GM21367 (cell line): ENCODE results near the gene BCL10.

Experiments
- ATAC-seq: cut with Tn5 transposase; IDR thresholded peaks from one replicate; pipeline ENCODE4 v1.9.1; 2021; ENCODE audit not compliant: unreplicated experiment

BCL10 gene

GRCh38 chr1:85224734-85225623, 51.5 kb downstream of the BCL10 start:
- ATAC-seq, result no peak

DNA sequence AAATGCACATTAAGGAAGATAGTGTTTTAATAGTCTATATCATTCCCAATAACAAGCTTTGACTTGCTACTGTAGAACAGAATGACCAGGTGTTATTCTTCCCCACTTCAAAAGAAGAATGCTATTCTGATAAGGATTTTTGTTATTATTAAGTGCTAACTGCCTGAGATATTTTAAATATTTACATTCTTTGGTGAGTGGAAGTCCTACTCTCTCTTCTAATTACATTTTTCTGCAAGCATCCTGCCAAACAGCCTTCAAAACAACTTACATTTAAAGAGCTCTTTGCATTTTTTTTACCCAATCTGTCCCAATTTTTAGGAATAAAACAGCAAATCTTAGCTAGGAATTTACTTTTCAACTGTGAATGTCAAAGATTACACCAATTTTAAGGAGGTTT, 52.1 kb downstream of the BCL10 start:
- ATAC-seq, result no peak

GRCh38 chr1:85223334-85223733, 53.1 kb downstream of the BCL10 start:
- ATAC-seq, result no peak

DNA sequence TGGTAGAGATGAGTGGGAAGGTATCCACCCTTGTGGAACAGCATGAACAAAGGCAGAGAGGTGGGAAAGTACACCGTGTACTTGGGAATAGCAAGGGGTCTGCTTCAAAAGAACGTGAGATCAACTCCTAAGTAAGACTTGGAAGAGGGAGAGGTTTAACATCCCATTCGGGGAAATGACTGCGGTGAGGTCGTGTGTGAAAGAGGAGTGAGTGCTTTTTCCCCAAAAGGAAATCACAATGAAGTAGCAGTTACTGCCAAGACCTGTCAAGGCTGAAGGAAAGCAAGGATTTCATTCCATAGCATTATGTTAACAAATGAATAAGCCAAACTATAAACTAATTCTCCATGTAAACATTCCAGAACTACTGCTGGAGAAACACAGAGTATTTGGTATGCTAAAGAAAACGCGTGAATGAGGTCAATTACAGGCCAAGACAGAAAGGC, 55.7 kb downstream of the BCL10 start:
- no peak for ATAC-seq

DNA sequence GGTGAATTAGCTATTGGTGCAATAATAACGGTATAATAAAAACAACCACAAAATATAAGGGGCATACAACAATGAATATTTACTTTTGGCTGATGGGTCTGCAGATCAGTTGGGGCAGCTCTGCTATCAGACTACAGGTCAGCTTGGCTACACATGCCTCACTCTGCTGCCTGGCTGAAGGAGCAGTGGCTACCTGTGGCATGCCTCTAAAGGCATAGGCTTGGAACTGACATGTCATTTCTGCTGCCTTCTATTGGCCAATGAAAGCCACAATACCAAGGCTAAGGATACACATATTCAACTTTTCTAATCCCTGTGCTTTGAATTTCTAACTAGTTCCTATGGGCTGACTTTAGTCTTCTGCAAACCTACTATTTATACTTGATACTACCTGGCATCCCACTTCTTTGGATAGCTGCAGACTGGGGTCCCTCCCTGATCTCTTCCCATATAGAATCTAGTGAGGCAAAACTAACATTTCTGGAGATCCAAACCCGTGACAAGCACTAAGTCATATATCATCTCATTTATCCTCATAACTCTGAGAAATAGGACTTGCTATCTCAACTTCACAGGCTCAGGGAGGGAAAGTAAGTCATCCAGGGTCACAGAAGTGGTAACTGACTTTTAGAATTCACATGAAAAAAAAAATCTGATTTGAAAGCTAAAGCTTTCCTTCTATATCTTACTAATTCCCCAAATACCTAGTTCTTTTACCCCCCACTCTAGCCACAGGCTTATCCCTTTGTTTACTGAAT, 56.4 kb downstream of the BCL10 start:
- no peak for ATAC-seq

DNA sequence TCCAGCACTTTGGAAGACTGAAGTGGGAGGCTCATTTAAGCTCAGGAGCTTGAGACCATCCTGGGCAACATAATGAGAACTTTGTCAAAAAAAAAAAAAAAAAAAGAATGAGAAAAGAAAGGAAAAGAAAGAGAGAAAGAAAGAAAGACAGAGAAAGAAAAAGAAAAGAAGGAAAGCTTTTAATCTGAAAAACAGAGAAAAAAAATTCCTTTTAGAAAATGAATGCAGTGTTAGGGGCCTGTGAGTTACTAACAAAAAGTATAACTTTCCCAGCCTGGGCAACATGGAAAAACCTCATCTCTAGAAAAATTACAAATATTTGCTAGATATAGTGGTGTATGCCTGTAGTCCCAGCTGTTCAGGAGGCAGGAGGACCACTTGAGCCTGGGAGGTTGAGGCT, 59.7 kb downstream of the BCL10 start:
- no peak for ATAC-seq
